ENCODE data around the gene RTN4RL2. TPM values are rescaled to one million over a fixed set of nuclear protein-coding genes. Genes with fewer than 3 reads are reported as not detected.

RTN4RL2 gene
- total RNA-seq, 1 donor from 2014 or later = 0.62 TPM

DNA sequence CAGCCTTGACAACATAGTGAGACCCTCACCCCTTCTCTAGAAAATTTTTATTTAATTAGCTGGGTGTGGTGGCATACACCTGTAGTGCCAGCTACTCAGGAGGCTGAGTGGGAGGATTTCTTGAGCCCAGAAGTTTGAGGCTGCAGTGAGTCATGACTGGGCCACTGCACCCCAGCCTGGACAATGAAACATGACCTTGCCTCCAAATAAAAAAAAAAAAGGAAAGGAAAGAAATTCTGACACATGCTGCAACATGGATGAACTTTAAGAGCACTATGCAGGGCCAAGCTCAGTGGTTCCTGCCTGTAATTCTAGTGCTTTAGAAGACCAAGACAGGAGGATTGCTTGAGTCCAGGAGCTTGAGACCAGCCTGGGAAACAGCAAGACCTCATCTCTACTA is 42.2 kb upstream of the RTN4RL2 start:
- Mint-ChIP-seq H3K27ac (ENCODE audit: unreplicated experiment) (no peak overlapping the region), H3K36me3 (ENCODE audit: low read depth, unreplicated experiment) (peaks cover 26% of the 10 kb centered on the region), H3K4me3 (ENCODE audit: unreplicated experiment) (no peak overlapping the region), H3K9me3 (ENCODE audit: unreplicated experiment) (no peaks in the 10 kb centered on the region), H3K27me3 (ENCODE audit: unreplicated experiment) (peaks cover 10% of the 10 kb centered on the region), H3K4me1 (ENCODE audit: unreplicated experiment) (peaks cover 35% of the 10 kb centered on the region)
- TF ChIP-seq, protein P1, sequence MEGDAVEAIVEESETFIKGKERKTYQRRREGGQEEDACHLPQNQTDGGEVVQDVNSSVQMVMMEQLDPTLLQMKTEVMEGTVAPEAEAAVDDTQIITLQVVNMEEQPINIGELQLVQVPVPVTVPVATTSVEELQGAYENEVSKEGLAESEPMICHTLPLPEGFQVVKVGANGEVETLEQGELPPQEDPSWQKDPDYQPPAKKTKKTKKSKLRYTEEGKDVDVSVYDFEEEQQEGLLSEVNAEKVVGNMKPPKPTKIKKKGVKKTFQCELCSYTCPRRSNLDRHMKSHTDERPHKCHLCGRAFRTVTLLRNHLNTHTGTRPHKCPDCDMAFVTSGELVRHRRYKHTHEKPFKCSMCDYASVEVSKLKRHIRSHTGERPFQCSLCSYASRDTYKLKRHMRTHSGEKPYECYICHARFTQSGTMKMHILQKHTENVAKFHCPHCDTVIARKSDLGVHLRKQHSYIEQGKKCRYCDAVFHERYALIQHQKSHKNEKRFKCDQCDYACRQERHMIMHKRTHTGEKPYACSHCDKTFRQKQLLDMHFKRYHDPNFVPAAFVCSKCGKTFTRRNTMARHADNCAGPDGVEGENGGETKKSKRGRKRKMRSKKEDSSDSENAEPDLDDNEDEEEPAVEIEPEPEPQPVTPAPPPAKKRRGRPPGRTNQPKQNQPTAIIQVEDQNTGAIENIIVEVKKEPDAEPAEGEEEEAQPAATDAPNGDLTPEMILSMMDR (IDR thresholded peaks at IDR 0.05; ENCODE audit: unreplicated experiment) = no peak
- DNase-seq (ENCODE audit: low spot score) = no peak

DNA sequence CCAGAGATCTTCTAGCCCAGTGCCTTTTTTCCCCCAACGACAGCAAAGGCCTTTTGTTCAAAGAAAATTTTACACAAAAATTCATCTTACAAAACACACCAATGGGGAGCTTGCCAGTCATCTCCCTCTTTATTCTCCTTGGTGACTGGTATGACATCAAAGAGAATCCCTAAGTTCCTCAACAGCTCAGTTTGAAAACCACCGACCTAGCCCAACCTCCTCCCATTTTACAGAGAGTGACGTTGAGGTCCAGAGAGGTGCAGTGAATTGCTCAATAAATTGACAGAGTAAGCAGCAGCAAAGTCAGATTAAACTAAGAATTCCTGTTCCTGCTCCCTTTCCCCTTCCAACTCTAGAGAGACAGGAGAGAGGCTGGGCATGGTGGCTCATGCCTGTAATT is 41.2 kb upstream of the RTN4RL2 start:
- no peak overlapping the region for H3K4me3 Mint-ChIP-seq (ENCODE audit: unreplicated experiment)
- peaks cover 16% of the 10 kb centered on the region for H3K36me3 Mint-ChIP-seq (ENCODE audit: low read depth, unreplicated experiment)
- H3K27me3 Mint-ChIP-seq (ENCODE audit: unreplicated experiment) = peaks cover 9% of the 10 kb centered on the region
- H3K27ac Mint-ChIP-seq (ENCODE audit: unreplicated experiment) = no peak overlapping the region
- DNase-seq (ENCODE audit: low spot score) = no peak
- TF ChIP-seq, protein P1 (IDR thresholded peaks at IDR 0.05; ENCODE audit: unreplicated experiment) = no peak
- H3K9me3 Mint-ChIP-seq (ENCODE audit: unreplicated experiment) = no peaks in the 10 kb centered on the region
- peaks cover 27% of the 10 kb centered on the region for H3K4me1 Mint-ChIP-seq (ENCODE audit: unreplicated experiment)

DNA sequence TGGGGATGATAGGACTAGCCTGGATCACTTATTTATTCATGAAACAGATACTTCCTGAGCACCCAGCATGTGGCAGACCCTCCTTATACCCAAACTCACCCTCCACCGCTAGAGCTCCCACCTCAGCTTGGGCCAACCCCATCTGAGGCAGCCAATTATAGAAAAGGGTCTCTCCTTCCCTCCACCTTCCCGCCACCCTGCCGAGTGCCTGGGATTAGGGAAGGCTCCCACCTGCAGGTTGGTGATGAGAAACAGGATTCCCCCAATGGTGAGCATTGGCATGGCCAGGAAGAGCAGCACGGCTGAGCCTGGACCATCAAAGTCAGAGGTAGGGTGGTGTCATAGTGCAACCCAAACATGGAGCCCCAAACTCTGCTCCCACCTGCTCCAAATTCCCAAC is 39.3 kb upstream of the RTN4RL2 start:
- Mint-ChIP-seq H3K27ac (ENCODE audit: unreplicated experiment) (no peak overlapping the region), H3K9me3 (ENCODE audit: unreplicated experiment) (no peaks in the 10 kb centered on the region), H3K27me3 (ENCODE audit: unreplicated experiment) (peaks cover 10% of the 10 kb centered on the region), H3K4me3 (ENCODE audit: unreplicated experiment) (no peak overlapping the region), H3K4me1 (ENCODE audit: unreplicated experiment) (peaks cover 28% of the 10 kb centered on the region), H3K36me3 (ENCODE audit: low read depth, unreplicated experiment) (peaks cover 3% of the 10 kb centered on the region)
- TF ChIP-seq, protein P1 (IDR thresholded peaks at IDR 0.05; ENCODE audit: unreplicated experiment) = no peak
- no peak for DNase-seq (ENCODE audit: low spot score)

DNA sequence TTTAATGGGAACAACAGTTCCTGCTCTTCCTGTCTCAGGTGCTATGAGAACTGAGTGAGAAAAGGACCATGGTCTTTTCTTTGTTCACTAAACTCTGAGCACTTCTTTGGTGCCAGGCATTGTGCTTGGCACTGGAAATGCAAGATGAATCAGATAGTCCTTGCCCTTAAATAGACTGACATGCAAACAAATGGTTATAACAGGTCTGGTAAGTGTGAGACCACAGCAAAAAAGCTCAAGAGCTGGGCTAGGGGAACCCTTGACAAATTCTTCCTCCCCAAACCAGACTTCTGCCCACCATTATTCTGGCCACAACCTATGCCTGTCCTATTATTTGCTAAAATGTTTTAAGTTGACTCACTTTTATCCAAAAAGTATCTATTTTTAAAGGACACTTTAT is 38.5 kb upstream of the RTN4RL2 start:
- TF ChIP-seq, protein P1 (IDR thresholded peaks at IDR 0.05; ENCODE audit: unreplicated experiment) = no peak
- peaks cover 9% of the 10 kb centered on the region for H3K27me3 Mint-ChIP-seq (ENCODE audit: unreplicated experiment)
- H3K9me3 Mint-ChIP-seq (ENCODE audit: unreplicated experiment) = no peaks in the 10 kb centered on the region
- peaks cover 28% of the 10 kb centered on the region for H3K4me1 Mint-ChIP-seq (ENCODE audit: unreplicated experiment)
- no peak overlapping the region for H3K4me3 Mint-ChIP-seq (ENCODE audit: unreplicated experiment)
- no peak for DNase-seq (ENCODE audit: low spot score)
- peaks cover 3% of the 10 kb centered on the region for H3K36me3 Mint-ChIP-seq (ENCODE audit: low read depth, unreplicated experiment)
- H3K27ac Mint-ChIP-seq (ENCODE audit: unreplicated experiment) = no peak overlapping the region

DNA sequence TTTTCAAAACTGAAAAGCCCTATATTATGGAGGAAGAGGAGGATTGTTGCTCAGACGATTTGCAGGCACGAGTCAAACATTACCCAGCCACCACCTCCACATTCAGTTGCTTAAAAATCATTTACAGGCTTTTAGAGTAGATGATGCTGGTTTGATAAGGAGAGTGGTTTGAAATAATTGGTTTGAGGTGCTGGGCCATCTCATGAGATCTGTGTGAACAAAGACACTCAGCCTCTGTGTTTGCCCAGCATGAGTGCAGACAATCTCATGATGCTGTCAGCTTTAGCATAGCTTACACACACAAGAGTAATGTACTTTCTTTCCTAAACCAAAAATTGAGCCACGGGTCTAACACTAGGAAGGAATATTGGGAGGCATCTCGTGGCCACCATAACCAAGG is 37.7 kb upstream of the RTN4RL2 start:
- Mint-ChIP-seq H3K36me3 (ENCODE audit: low read depth, unreplicated experiment) (peaks cover under 1% of the 10 kb centered on the region), H3K4me3 (ENCODE audit: unreplicated experiment) (no peak overlapping the region), H3K4me1 (ENCODE audit: unreplicated experiment) (peaks cover 24% of the 10 kb centered on the region), H3K27ac (ENCODE audit: unreplicated experiment) (no peak overlapping the region), H3K27me3 (ENCODE audit: unreplicated experiment) (peaks cover 4% of the 10 kb centered on the region), H3K9me3 (ENCODE audit: unreplicated experiment) (no peaks in the 10 kb centered on the region)
- TF ChIP-seq, protein P1 (IDR thresholded peaks at IDR 0.05; ENCODE audit: unreplicated experiment) = no peak
- DNase-seq (ENCODE audit: low spot score) = no peak
